ENCODE data around the gene ARFGEF3. TPM values are rescaled to one million over a fixed set of nuclear protein-coding genes. Genes with fewer than 3 reads are reported as not detected.

The ARFGEF3 gene, protein sequence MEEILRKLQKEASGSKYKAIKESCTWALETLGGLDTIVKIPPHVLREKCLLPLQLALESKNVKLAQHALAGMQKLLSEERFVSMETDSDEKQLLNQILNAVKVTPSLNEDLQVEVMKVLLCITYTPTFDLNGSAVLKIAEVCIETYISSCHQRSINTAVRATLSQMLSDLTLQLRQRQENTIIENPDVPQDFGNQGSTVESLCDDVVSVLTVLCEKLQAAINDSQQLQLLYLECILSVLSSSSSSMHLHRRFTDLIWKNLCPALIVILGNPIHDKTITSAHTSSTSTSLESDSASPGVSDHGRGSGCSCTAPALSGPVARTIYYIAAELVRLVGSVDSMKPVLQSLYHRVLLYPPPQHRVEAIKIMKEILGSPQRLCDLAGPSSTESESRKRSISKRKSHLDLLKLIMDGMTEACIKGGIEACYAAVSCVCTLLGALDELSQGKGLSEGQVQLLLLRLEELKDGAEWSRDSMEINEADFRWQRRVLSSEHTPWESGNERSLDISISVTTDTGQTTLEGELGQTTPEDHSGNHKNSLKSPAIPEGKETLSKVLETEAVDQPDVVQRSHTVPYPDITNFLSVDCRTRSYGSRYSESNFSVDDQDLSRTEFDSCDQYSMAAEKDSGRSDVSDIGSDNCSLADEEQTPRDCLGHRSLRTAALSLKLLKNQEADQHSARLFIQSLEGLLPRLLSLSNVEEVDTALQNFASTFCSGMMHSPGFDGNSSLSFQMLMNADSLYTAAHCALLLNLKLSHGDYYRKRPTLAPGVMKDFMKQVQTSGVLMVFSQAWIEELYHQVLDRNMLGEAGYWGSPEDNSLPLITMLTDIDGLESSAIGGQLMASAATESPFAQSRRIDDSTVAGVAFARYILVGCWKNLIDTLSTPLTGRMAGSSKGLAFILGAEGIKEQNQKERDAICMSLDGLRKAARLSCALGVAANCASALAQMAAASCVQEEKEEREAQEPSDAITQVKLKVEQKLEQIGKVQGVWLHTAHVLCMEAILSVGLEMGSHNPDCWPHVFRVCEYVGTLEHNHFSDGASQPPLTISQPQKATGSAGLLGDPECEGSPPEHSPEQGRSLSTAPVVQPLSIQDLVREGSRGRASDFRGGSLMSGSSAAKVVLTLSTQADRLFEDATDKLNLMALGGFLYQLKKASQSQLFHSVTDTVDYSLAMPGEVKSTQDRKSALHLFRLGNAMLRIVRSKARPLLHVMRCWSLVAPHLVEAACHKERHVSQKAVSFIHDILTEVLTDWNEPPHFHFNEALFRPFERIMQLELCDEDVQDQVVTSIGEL (N-terminal part only)
- total RNA-seq (2022): 5.2 and 5.6 TPM in 2 replicates
- Bru-seq, nascent RNA: percentile 55 among the genes with signal in this experiment
- percentile 51 among the genes with signal in this experiment for BruChase-seq, experiment 1, labeled RNA remaining after a 2-hour chase
- BruChase-seq, experiment 2, labeled RNA remaining after a 6-hour chase: percentile 57 among the genes with signal in this experiment
- long read RNA-seq, partial matches to known transcripts: 2 of 2 reads
- long read RNA-seq, other reads (novel, unspliced or antisense): 0 of 2 reads

DNA sequence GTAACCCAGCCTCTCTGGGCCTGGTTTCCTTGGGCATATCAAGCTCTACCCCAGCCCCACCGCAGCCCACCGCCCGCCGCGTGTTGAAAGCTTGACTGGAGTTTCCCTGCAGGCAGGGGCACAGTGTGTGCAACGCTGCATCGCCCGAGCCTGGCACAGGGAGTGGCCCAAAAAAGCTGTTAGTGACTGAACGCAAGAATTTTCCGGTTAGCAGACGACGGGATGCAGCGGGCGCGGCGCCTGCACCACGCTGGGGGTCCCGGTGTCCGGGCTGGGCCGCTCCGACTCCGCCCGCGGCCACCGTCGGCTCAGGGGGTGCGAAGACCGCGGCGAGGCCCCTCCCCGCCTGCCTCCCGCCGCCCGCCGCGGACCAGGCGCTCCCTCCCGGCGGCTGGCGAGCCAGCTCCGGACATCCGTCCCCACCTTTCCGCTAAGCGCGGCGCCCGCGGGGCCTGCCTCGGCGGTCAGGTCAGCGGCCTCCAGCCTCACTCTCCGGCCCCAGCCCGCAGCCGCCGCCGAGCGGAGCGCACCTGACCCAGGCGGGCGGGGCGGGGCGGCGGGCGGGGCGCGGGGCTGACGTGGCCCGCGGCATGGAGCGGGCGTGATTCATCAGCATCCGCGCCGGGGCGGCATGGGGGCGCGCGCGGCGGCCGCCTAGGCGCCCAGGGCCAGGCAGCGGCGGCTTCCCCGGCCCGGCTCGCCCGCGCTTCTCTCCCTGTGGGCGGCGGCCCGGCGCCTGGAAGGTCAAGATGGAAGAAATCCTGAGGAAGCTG is at the start of gene ARFGEF3:
TSS of gene ARFGEF3 (plus strand) at position 602 of the 773 bp plus-strand sequence. CDS start at position 750, 148 bp downstream.
- POLR2A ChIA-PET: no interaction called here
- intact Hi-C loops (cut with micrococcal nuclease; ENCODE audit: unreplicated experiment): loop anchor here (1.0 to 2.0 kb wide), 5 partner anchors 45 to 243 kb away; partner anchors contain the start of gene HEBP2
- DNase-seq: peak; percentile 61 to 80

DNA sequence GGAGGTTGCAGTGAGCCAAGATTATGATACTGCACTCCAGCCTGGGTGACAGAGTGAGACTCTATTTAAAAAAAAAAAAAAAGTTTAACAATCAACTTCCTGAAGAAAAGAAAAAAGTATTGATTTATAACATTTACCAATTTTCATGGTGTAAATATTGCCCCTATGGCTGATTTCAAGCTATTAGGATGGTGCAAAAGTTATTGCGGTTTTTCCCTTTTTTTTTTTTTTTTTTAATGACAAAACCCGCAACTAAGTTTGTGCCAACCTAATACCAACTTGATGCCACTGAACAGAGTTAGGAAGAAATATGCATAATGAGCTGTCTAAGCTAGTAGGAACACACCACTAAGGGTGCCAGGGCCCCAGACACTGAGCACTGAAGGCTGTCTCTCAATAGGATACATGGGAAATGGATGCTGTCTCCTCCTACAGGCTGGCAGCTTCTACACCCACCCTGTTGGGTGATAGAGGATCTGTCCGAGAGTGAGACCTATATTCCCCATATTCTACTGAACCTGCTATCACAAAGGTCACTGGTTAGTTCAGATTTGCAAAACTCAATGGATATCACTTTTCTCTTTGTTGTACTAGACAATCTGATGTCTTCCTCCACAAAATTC is 48.0 kb upstream of the ARFGEF3 start:
- ChIA-PET CTCF (interaction anchor here (0.6 to 1.7 kb wide), 4 partner anchors 109 to 172 kb away, joined by 3 to 5 read pairs (median 4); no protein-coding TSS in a partner anchor), POLR2A (no interaction called here)
- Histone ChIP-seq H3K27me3 (replicated peaks; ENCODE audit: control insufficient read depth, insufficient read depth, low read length) (no peaks in the 10 kb centered on the region), H3K4me3 (ENCODE audit: low read depth, low read length) (no peak overlapping the region), H3K36me3 (ENCODE audit: control insufficient read depth, insufficient read depth, low read length) (no peaks in the 10 kb centered on the region), H3K9me3 (no peaks in the 10 kb centered on the region), H3K4me1 (peaks cover 13% of the 10 kb centered on the region; the same call in 1 of the 2 replicates)
- intact Hi-C loops (cut with micrococcal nuclease; ENCODE audit: unreplicated experiment): no loop called here
- Mint-ChIP-seq H3K27me3 (ENCODE audit: insufficient read depth, unreplicated experiment) (no peaks in the 10 kb centered on the region), H3K27ac (ENCODE audit: unreplicated experiment) (no peak overlapping the region), H3K36me3 (ENCODE audit: insufficient read depth, unreplicated experiment) (peaks cover 5% of the 10 kb centered on the region), H3K9me3 (ENCODE audit: unreplicated experiment) (peaks cover 4% of the 10 kb centered on the region), H3K4me1 (ENCODE audit: low read depth, unreplicated experiment) (peaks cover 13% of the 10 kb centered on the region), H3K4me3 (ENCODE audit: unreplicated experiment) (no peak overlapping the region)
- BruUV-seq (replicated peaks): no TSS peak
- no peak for DNase-seq
- TF ChIP-seq, protein P1, sequence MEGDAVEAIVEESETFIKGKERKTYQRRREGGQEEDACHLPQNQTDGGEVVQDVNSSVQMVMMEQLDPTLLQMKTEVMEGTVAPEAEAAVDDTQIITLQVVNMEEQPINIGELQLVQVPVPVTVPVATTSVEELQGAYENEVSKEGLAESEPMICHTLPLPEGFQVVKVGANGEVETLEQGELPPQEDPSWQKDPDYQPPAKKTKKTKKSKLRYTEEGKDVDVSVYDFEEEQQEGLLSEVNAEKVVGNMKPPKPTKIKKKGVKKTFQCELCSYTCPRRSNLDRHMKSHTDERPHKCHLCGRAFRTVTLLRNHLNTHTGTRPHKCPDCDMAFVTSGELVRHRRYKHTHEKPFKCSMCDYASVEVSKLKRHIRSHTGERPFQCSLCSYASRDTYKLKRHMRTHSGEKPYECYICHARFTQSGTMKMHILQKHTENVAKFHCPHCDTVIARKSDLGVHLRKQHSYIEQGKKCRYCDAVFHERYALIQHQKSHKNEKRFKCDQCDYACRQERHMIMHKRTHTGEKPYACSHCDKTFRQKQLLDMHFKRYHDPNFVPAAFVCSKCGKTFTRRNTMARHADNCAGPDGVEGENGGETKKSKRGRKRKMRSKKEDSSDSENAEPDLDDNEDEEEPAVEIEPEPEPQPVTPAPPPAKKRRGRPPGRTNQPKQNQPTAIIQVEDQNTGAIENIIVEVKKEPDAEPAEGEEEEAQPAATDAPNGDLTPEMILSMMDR (IDR thresholded peaks at IDR 0.05; ENCODE audit: insufficient read depth in 1 of 2, low read depth in 1 of 2, low read length in 1 of 2, severe bottlenecking in 1 of 2, unreplicated experiment in 1 of 2): peak in 1 of 2 experiments; percentile 28

More for the DNA sequence above, at the start of gene ARFGEF3:
- Mint-ChIP-seq H3K27ac (ENCODE audit: unreplicated experiment) (no peak within 1 kb of the TSS), H3K36me3 (ENCODE audit: insufficient read depth, unreplicated experiment) (no peaks in the 10 kb centered on the region), H3K4me1 (ENCODE audit: low read depth, unreplicated experiment) (peaks cover 7% of the 10 kb centered on the region), H3K9me3 (ENCODE audit: unreplicated experiment) (no peaks in the 10 kb centered on the region), H3K4me3 (ENCODE audit: unreplicated experiment) (peak within 1 kb of the TSS; percentile 71), H3K27me3 (ENCODE audit: insufficient read depth, unreplicated experiment) (peaks cover 15% of the 10 kb centered on the region)
- H3K36me3 ChIP-seq (ENCODE audit: control insufficient read depth, insufficient read depth, low read length): no peaks in the 10 kb centered on the region
- peak within 1 kb of the TSS; percentile 68 for H3K4me3 ChIP-seq (ENCODE audit: low read depth, low read length)
- CTCF ChIA-PET: interaction anchor here (1.0 kb wide), 1 partner anchor 26 kb away, joined by 4 read pairs; no protein-coding TSS in a partner anchor
- no TSS peak for BruUV-seq (replicated peaks)
- TF ChIP-seq, protein P1 (IDR thresholded peaks at IDR 0.05; ENCODE audit: insufficient read depth in 1 of 2, low read depth in 1 of 2, low read length in 1 of 2, severe bottlenecking in 1 of 2, unreplicated experiment in 1 of 2): no peak
- H3K4me1 ChIP-seq: 0 out of 2 replicates have a peak, but pooled peaks cover 5% of the 10 kb centered on the region
- no peaks in the 10 kb centered on the region for H3K9me3 ChIP-seq
- H3K27me3 ChIP-seq (replicated peaks; ENCODE audit: control insufficient read depth, insufficient read depth, low read length): 0 out of 2 replicates have a peak, but pooled peaks cover 1% of the 10 kb centered on the region
